ES-I3 (cell line): ENCODE results near the gene TPRN.

Experiments used
- H3K36me3 ChIP-seq: 2 replicates; pipeline ENCODE4 v1.6.1; 2013; ENCODE audit warnings: mild to moderate bottlenecking, low read length, control low read depth, moderate library complexity; ENCODE audit not compliant: insufficient read depth
- H3K4me1 ChIP-seq: 2 replicates; pipeline ENCODE4 v1.6.1; 2013; ENCODE audit warnings: mild to moderate bottlenecking, control low read depth, low read length; ENCODE audit not compliant: insufficient read depth
- H3K9ac ChIP-seq: 2 replicates; pipeline ENCODE4 v1.6.1; 2013; ENCODE audit warnings: low read depth, mild to moderate bottlenecking, low read length, moderate library complexity
- H3K9me3 ChIP-seq: 2 replicates; pipeline ENCODE4 v1.6.1; 2013; ENCODE audit warnings: mild to moderate bottlenecking, low read length, moderate library complexity; ENCODE audit not compliant: control insufficient read depth, insufficient read depth

Gene TPRN

DNA sequence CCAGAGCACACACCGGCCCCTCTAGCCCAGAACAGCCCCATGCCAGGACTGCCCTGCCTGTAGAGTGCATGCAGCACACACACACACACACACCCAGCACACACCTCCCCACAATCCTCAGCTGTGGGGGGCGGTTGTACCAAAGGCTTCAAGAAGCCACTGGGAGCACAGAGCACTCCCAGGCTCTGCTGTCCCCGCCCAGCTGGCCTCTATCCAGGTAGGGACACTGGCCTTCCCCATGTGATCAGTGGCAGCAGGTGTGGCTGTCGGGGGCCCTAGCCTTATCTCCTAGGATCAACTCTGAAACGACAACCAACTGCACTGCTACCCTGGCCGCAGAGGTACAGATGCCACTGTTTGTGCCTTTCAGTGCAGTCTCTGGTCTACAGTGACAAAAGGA, 14.2 kb downstream of the TPRN start:
- H3K4me1 ChIP-seq = peaks cover 6% of the 10 kb centered on the region; the same call in 1 of the 2 replicates
- H3K9me3 ChIP-seq = no peaks in the 10 kb centered on the region
- 0 out of 2 replicates have a peak, but pooled peaks cover under 1% of the 10 kb centered on the region for H3K36me3 ChIP-seq
- no peak overlapping the region for H3K9ac ChIP-seq

GRCh38 chr9:137185921-137186320, 14.6 kb downstream of the TPRN start:
- peaks cover 6% of the 10 kb centered on the region; the same call in 1 of the 2 replicates for H3K4me1 ChIP-seq
- H3K9me3 ChIP-seq = no peaks in the 10 kb centered on the region
- peaks cover 5% of the 10 kb centered on the region; the same call in 1 of the 2 replicates for H3K36me3 ChIP-seq
- H3K9ac ChIP-seq = no peak overlapping the region

DNA sequence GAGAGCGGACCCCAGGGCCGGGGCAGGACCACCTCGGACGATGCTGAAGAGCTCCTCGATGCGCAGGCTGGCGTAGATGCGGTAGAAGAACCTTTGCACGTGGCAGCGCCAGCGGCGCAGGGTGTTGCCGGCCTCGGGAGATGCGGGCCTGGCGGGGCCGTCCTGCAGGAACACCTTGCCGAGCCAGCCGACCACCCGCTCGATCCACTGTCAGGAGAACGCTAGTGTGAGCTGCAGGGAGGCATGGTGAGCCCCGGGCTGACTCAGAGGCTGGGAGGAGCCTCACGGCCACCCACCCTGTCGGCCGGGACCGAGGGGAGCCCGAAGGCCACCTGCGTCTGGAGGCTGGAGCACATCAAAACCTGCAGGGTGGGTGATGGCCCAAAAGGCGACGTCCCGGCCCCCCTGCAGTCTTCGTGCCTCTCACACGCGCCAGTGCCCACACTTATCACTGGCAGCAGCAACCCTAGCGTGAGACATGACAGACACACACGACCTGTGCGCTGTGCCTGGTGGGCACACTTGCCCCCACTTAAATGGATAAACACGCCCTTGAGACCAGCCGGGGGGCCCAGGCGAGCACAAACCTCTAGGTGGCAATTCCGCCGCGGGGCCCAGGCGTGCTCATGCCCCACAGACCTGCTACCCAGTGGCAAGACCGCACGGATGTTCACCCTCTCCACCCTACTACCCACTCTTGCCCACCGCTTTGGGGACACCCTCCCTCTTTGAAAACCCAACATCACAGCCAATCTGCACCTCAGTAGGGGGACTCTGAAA, 15.5 kb downstream of the TPRN start:
- H3K4me1 ChIP-seq = peaks cover 6% of the 10 kb centered on the region; the same call in 1 of the 2 replicates

DNA sequence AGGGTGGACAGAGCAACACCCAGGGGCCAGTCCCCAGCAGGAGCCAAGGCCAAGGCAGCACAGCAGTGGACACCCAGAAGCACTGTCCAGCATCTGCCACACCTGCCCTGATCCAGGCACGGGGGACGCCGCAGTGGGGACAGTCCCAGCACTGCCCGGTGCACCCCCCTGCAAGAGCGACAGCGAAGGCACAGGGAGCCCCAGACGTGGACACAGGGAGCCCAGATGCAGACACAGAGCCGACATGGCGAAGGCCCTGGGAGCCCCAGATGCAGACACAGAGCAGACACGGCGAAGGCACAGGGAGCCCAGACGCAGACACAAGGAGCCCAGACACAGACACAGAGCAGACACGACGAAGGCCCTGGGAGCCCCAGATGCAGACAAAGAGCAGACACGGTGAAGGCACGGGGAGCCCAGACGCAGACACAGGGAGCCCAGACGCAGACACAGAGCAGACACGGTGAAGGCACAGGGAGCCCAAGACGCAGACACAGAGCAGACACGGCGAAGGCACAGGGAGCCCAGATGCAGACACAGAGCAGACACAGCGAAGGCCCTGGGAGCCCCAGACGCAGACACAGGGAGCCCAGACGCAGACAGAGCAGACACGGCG, 16.5 kb downstream of the TPRN start:
- no peak overlapping the region for H3K9ac ChIP-seq
- H3K4me1 ChIP-seq = no peaks in the 10 kb centered on the region; the same call in 1 of the 2 replicates
- peaks cover 8% of the 10 kb centered on the region; the same call in 1 of the 2 replicates for H3K36me3 ChIP-seq
- no peaks in the 10 kb centered on the region for H3K9me3 ChIP-seq

More for the DNA sequence above, 15.5 kb downstream of the TPRN start:
- Histone ChIP-seq H3K36me3 (peaks cover 8% of the 10 kb centered on the region; the same call in 1 of the 2 replicates), H3K9ac (no peak overlapping the region), H3K9me3 (no peaks in the 10 kb centered on the region)

DNA sequence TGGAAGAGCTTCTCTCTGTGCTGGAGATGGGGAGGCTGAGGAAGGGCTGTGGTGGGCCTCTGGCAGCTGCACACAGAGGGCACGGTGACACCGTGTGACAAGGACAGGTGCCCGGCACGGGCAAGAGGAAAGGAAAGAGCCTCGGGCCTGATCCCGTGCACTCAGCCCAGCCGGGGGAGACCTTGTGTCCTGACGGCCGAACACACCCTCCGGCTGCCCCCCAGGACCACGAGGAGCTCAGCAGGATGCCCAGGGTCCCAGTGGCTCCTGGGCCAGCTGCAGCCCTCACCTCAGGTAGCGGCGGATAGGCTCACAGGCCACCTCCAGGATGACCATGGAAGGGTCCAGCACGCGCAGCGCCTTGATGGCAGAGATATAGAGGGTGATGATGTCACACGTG, 17.7 kb downstream of the TPRN start:
- Histone ChIP-seq H3K9ac (no peak overlapping the region), H3K9me3 (no peaks in the 10 kb centered on the region), H3K4me1 (no peaks in the 10 kb centered on the region; the same call in 1 of the 2 replicates), H3K36me3 (peaks cover 8% of the 10 kb centered on the region; the same call in 1 of the 2 replicates)

- no peaks in the 10 kb centered on the region for H3K4me1 ChIP-seq
- peaks cover 8% of the 10 kb centered on the region; the same call in 1 of the 2 replicates for H3K36me3 ChIP-seq
- H3K9me3 ChIP-seq = no peaks in the 10 kb centered on the region
- H3K9ac ChIP-seq = no peak overlapping the region
These were observed 18.9 kb downstream of the TPRN start for GRCh38 chr9:137181680-137182079.

DNA sequence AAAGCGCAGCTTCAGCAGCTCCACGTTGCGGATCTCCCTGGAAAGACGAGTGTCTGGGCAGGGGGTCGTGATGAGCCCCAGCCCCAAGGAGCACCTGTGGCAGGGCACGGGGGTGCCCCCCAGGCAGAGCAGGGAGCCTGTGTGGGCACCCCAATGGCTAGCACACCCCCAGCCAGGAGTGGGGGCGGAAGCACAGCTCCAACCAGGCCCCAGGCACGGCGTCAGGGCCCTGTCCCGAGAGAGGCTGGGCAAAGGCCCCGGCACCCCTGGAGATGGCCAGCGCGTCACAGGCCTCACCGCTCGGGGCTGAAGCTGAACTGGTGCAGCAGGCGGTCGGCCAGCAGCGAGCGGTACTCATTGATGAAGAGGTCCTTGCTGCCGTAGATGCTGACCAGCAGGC, 20.1 kb downstream of the TPRN start:
- H3K36me3 ChIP-seq = peaks cover 8% of the 10 kb centered on the region; the same call in 1 of the 2 replicates
- no peaks in the 10 kb centered on the region for H3K9me3 ChIP-seq
- H3K4me1 ChIP-seq = no peaks in the 10 kb centered on the region
- H3K9ac ChIP-seq = no peak overlapping the region

- Histone ChIP-seq H3K9ac (no peak overlapping the region), H3K36me3 (peaks cover 8% of the 10 kb centered on the region; the same call in 1 of the 2 replicates), H3K9me3 (no peaks in the 10 kb centered on the region), H3K4me1 (no peaks in the 10 kb centered on the region)
These were observed 20.8 kb downstream of the TPRN start for GRCh38 chr9:137179761-137180160.

DNA sequence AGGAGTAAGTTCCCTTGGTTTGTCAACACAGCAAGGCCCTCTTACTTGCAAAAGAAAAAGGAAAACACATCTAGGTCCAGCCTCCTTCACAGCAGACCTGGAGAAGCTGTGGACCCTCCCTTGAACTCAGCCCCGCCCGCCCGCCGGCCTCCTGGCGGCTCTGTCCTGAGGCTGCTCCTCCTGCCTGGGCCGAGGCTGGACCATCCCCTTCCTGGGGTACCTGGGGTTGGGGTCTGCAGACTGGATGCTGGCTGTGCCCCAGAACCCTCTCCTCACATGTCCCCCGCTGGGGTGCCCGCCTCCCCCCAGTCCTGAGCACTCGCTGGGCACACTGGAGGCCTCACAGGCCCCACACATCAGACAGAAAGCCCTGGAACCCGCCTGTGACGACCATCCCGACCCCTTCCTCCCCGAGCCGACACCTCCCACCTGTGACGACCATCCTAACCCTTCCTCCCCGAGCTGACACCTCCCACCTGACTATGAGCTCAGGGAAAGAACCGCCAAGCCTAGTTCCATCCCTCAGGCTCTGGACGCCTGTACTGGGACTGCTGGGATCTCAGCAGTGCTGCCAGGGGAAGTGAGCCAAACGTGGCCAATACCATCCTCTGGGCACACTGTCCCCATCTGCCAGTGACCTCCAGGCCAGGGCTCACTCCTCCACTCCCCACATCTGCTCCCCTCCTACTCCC, 21.5 kb downstream of the TPRN start:
- peaks cover 8% of the 10 kb centered on the region; the same call in 1 of the 2 replicates for H3K36me3 ChIP-seq
- no peaks in the 10 kb centered on the region for H3K9me3 ChIP-seq
- H3K4me1 ChIP-seq = no peaks in the 10 kb centered on the region
- no peak overlapping the region for H3K9ac ChIP-seq

DNA sequence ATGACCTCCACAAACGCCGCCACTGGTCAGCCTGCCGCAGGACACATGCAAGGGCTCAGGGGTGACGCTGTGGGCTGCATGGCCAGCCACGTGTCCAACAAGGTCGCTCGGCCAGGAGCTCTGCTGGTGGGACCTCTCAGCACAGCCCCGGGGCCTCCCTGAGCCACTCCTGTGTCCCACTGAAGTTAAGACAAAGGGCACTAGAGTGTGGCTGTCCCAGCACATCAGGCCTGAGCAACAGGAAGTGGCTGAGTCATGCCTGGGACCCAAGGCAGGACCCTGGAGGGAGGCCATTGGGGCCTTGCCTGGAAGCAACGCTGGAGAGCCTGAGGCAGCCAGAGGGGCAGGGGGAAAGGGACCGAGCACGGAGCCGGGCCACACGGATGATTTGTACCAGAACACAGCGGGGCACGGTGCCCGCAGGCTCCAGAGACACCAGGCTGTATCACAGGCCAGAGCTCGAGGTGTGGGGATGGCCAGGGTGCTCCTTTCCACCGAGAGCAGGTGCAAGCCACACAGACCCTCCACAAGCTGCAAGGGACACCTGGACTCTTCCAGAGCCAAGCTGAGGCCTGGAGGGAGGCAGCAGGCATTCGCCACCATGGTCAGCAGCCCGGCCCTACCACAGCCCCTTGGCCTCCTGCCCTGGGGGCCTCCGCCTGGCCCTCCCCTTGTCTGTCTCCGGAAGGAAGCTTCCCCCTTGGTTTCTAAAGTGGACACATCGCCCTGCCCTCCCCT, 22.2 kb downstream of the TPRN start:
- Histone ChIP-seq H3K4me1 (no peaks in the 10 kb centered on the region), H3K9me3 (no peaks in the 10 kb centered on the region), H3K9ac (no peak overlapping the region), H3K36me3 (peaks cover 8% of the 10 kb centered on the region; the same call in 1 of the 2 replicates)

GRCh38 chr9:137176302-137177182, 24.0 kb downstream of the TPRN start:
- no peaks in the 10 kb centered on the region for H3K4me1 ChIP-seq
- H3K36me3 ChIP-seq = peaks cover 8% of the 10 kb centered on the region; the same call in 1 of the 2 replicates
- no peak overlapping the region for H3K9ac ChIP-seq
- H3K9me3 ChIP-seq = no peaks in the 10 kb centered on the region

DNA sequence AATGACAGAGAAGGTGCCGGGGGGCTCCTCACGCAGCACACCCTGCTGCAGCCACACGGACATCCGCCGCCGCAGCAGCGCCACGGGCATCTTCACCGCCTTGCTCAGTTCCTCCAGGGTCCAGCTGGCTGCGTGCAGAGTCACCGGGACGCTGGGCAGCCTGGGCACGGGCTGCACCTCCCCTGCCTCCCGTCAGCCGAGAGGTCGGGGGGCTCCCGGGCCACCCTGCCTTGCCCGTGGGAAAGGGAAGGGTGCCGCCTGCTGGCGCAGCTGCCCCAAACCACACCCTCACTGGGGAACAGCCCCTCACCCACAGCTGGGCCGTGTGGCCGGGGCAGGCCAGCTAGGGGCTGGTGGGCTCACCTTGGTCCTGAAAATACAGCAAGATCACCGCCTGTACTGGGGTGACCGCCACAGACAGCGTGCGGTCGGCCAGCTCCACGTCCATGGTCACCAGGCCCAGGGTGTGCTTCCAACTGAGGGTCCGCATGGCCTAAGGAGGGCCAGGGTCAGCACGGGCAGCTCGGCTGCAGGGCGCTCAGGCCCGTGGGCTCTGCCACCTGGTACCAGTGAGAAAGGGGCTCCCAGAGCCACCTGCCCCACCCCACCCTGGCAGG, 25.1 kb downstream of the TPRN start:
- Histone ChIP-seq H3K9me3 (no peaks in the 10 kb centered on the region), H3K36me3 (no peaks in the 10 kb centered on the region; the same call in 1 of the 2 replicates), H3K9ac (no peak overlapping the region), H3K4me1 (no peaks in the 10 kb centered on the region)
